ENCODE data around the gene PTCH2.
"Not testable (repeated sequence)": the region's sequence is repeated elsewhere in the genome, so short reads cannot be mapped to it uniquely, and the experiment has no call there.

PTCH2 gene

GRCh38 chr1:44846985-44847384 lies 3.9 kb upstream of the PTCH2 start:
- H4K8ac ChIP-seq (ENCODE audit: low read depth, low read length): no peak overlapping the region
- no CpG with 5 or more reads among the region's 1 CpG for WGBS, 2 donors (ENCODE audit: extremely low coverage in 2 of 2, insufficient read length in 2 of 2, insufficient replicate concordance in 1 of 2)

GRCh38 chr1:44842486-44842861 lies 579 bp downstream of the PTCH2 start:
- Histone ChIP-seq H3K27me3 (ENCODE audit: control insufficient read depth in 3 of 3, insufficient read depth in 3 of 3, low read depth in 1 of 3, low read length in 3 of 3) (peaks cover 0 to 8% (median 0%) of the 10 kb centered on the region in 3 experiments), H3K4ac (ENCODE audit: low read length) (no peak overlapping the region), H3K9me3 (replicated peaks in 1 of 2; ENCODE audit: control insufficient read depth in 2 of 2, insufficient read depth in 1 of 2, low read depth in 1 of 2, low read length in 2 of 2) (peaks cover 0 to 3% of the 10 kb centered on the region in 2 donors), H3K4me2 (ENCODE audit: insufficient read depth, low read length, poor library complexity, severe bottlenecking) (peak overlapping the region; percentile 95), H2BK15ac (ENCODE audit: low read length) (no peak overlapping the region), H3K23ac (ENCODE audit: low read depth, low read length, poor library complexity) (peak overlapping the region; percentile 1), H2AK5ac (ENCODE audit: low read depth, low read length) (no peak overlapping the region), H3K9ac (ENCODE audit: low read depth, low read length, poor library complexity) (peak overlapping the region; percentile 54), H3K4me1 (ENCODE audit: control insufficient read depth in 2 of 2, insufficient read depth in 1 of 2, low read depth in 1 of 2, low read length in 2 of 2) (peaks cover 0 to 8% of the 10 kb centered on the region in 2 donors), H2AFZ (ENCODE audit: low read length) (peak overlapping the region; percentile 98), H3K79me1 (ENCODE audit: low read depth, low read length) (no peaks in the 10 kb centered on the region), H2BK5ac (ENCODE audit: low read length) (no peak overlapping the region), H2BK120ac (ENCODE audit: low read depth, low read length) (no peak overlapping the region), H4K91ac (ENCODE audit: low read depth, low read length, poor library complexity) (no peak overlapping the region), H3K18ac (ENCODE audit: low read length) (peak overlapping the region; percentile 94), H4K8ac (ENCODE audit: low read depth, low read length) (no peak overlapping the region), H3K4me3 (ENCODE audit: low read length in 2 of 2) (peak overlapping the region; percentile 56 to 80), H3K27ac (replicated peaks; ENCODE audit: low read length) (no peak overlapping the region), H2BK12ac (ENCODE audit: low read length) (no peak overlapping the region), H3K36me3 (replicated peaks in 1 of 2; ENCODE audit: control insufficient read depth in 2 of 2, insufficient read depth in 2 of 2, low read length in 2 of 2) (no peaks in the 10 kb centered on the region), H3K14ac (ENCODE audit: low read length) (no peak overlapping the region)
- no peak for DNase-seq (ENCODE audit: low spot score)
- WGBS, 2 donors (ENCODE audit: extremely low coverage in 2 of 2, insufficient read length in 2 of 2, insufficient replicate concordance in 1 of 2): no CpG with 5 or more reads among the region's 16 CpGs

More at GRCh38 chr1:44846985-44847384, 3.9 kb upstream of the PTCH2 start:
- H2BK12ac ChIP-seq (ENCODE audit: low read length): no peak overlapping the region
- H3K4me2 ChIP-seq (ENCODE audit: insufficient read depth, low read length, poor library complexity, severe bottlenecking): no peak overlapping the region
- no peak overlapping the region for H2AFZ ChIP-seq (ENCODE audit: low read length)
- H3K27me3 ChIP-seq (ENCODE audit: control insufficient read depth in 3 of 3, insufficient read depth in 3 of 3, low read depth in 1 of 3, low read length in 3 of 3): peaks cover 0 to 4% (median 0%) of the 10 kb centered on the region in 3 experiments
- peak overlapping the region in 1 of 2 donors; percentile 26 for H3K4me3 ChIP-seq (ENCODE audit: low read length in 2 of 2)
- H3K23ac ChIP-seq (ENCODE audit: low read depth, low read length, poor library complexity): no peak overlapping the region
- no peak overlapping the region for H2BK15ac ChIP-seq (ENCODE audit: low read length)
- H3K9ac ChIP-seq (ENCODE audit: low read depth, low read length, poor library complexity): no peak overlapping the region
- no peak for DNase-seq (ENCODE audit: low spot score)
- no peak overlapping the region for H3K14ac ChIP-seq (ENCODE audit: low read length)
- H2BK5ac ChIP-seq (ENCODE audit: low read length): no peak overlapping the region
- peaks cover 0 to 2% of the 10 kb centered on the region in 2 donors for H3K9me3 ChIP-seq (replicated peaks in 1 of 2; ENCODE audit: control insufficient read depth in 2 of 2, insufficient read depth in 1 of 2, low read depth in 1 of 2, low read length in 2 of 2)
- H4K91ac ChIP-seq (ENCODE audit: low read depth, low read length, poor library complexity): no peak overlapping the region
- no peak overlapping the region for H3K4ac ChIP-seq (ENCODE audit: low read length)
- peaks cover 7 to 8% of the 10 kb centered on the region in 2 donors for H3K4me1 ChIP-seq (ENCODE audit: control insufficient read depth in 2 of 2, insufficient read depth in 1 of 2, low read depth in 1 of 2, low read length in 2 of 2)
- H2BK120ac ChIP-seq (ENCODE audit: low read depth, low read length): no peak overlapping the region
- no peaks in the 10 kb centered on the region for H3K79me1 ChIP-seq (ENCODE audit: low read depth, low read length)
- no peak overlapping the region for H3K18ac ChIP-seq (ENCODE audit: low read length)
- no peak overlapping the region for H2AK5ac ChIP-seq (ENCODE audit: low read depth, low read length)
- no peaks in the 10 kb centered on the region for H3K36me3 ChIP-seq (replicated peaks in 1 of 2; ENCODE audit: control insufficient read depth in 2 of 2, insufficient read depth in 2 of 2, low read length in 2 of 2)
- no peak overlapping the region for H3K27ac ChIP-seq (replicated peaks; ENCODE audit: low read length)

GRCh38 chr1:44839576-44839975 lies 3.5 kb downstream of the PTCH2 start:
- Histone ChIP-seq H2AK5ac (ENCODE audit: low read depth, low read length) (no peak overlapping the region), H3K23ac (ENCODE audit: low read depth, low read length, poor library complexity) (peak overlapping the region; percentile 74), H3K4ac (ENCODE audit: low read length) (no peak overlapping the region), H3K4me2 (ENCODE audit: insufficient read depth, low read length, poor library complexity, severe bottlenecking) (no peak overlapping the region), H3K36me3 (replicated peaks in 1 of 2; ENCODE audit: control insufficient read depth in 2 of 2, insufficient read depth in 2 of 2, low read length in 2 of 2) (no peaks in the 10 kb centered on the region), H2BK120ac (ENCODE audit: low read depth, low read length) (no peak overlapping the region), H3K27me3 (ENCODE audit: control insufficient read depth in 3 of 3, insufficient read depth in 3 of 3, low read depth in 1 of 3, low read length in 3 of 3) (peaks cover 0 to 8% (median 0%) of the 10 kb centered on the region in 3 experiments), H4K91ac (ENCODE audit: low read depth, low read length, poor library complexity) (no peak overlapping the region), H2AFZ (ENCODE audit: low read length) (peak overlapping the region; percentile 5), H2BK15ac (ENCODE audit: low read length) (no peak overlapping the region), H3K9ac (ENCODE audit: low read depth, low read length, poor library complexity) (peak overlapping the region; percentile 52), H2BK12ac (ENCODE audit: low read length) (peak overlapping the region; percentile 53), H3K14ac (ENCODE audit: low read length) (no peak overlapping the region), H3K79me1 (ENCODE audit: low read depth, low read length) (no peaks in the 10 kb centered on the region), H3K27ac (replicated peaks; ENCODE audit: low read length) (no peak overlapping the region), H3K18ac (ENCODE audit: low read length) (peak overlapping the region; percentile 49), H4K8ac (ENCODE audit: low read depth, low read length) (no peak overlapping the region), H3K4me3 (ENCODE audit: low read length in 2 of 2) (no peak overlapping the region), H2BK5ac (ENCODE audit: low read length) (no peak overlapping the region), H3K4me1 (ENCODE audit: control insufficient read depth in 2 of 2, insufficient read depth in 1 of 2, low read depth in 1 of 2, low read length in 2 of 2) (peaks cover 0 to 8% of the 10 kb centered on the region in 2 donors), H3K9me3 (replicated peaks in 1 of 2; ENCODE audit: control insufficient read depth in 2 of 2, insufficient read depth in 1 of 2, low read depth in 1 of 2, low read length in 2 of 2) (peaks cover 0 to 2% of the 10 kb centered on the region in 2 donors)
- DNase-seq (ENCODE audit: low spot score): no peak
- WGBS, 2 donors (ENCODE audit: extremely low coverage in 2 of 2, insufficient read length in 2 of 2, insufficient replicate concordance in 1 of 2): no CpG with 5 or more reads among the region's 4 CpGs

- not testable (repeated sequence) for H3K9ac ChIP-seq (ENCODE audit: low read depth, low read length, poor library complexity); H3K27ac ChIP-seq (replicated peaks; ENCODE audit: low read length); H2AK5ac ChIP-seq (ENCODE audit: low read depth, low read length); H2BK120ac ChIP-seq (ENCODE audit: low read depth, low read length); H3K4me3 ChIP-seq (ENCODE audit: low read length in 2 of 2); H3K36me3 ChIP-seq (replicated peaks in 1 of 2; ENCODE audit: control insufficient read depth in 2 of 2, insufficient read depth in 2 of 2, low read length in 2 of 2); H3K27me3 ChIP-seq (ENCODE audit: control insufficient read depth in 3 of 3, insufficient read depth in 3 of 3, low read depth in 1 of 3, low read length in 3 of 3); H3K4me2 ChIP-seq (ENCODE audit: insufficient read depth, low read length, poor library complexity, severe bottlenecking); H3K79me1 ChIP-seq (ENCODE audit: low read depth, low read length); H2AFZ ChIP-seq (ENCODE audit: low read length); H3K4ac ChIP-seq (ENCODE audit: low read length); H2BK15ac ChIP-seq (ENCODE audit: low read length); H3K4me1 ChIP-seq (ENCODE audit: control insufficient read depth in 2 of 2, insufficient read depth in 1 of 2, low read depth in 1 of 2, low read length in 2 of 2); H4K8ac ChIP-seq (ENCODE audit: low read depth, low read length); DNase-seq (ENCODE audit: low spot score); H3K9me3 ChIP-seq (replicated peaks in 1 of 2; ENCODE audit: control insufficient read depth in 2 of 2, insufficient read depth in 1 of 2, low read depth in 1 of 2, low read length in 2 of 2); H3K14ac ChIP-seq (ENCODE audit: low read length); H2BK12ac ChIP-seq (ENCODE audit: low read length); H2BK5ac ChIP-seq (ENCODE audit: low read length); H3K23ac ChIP-seq (ENCODE audit: low read depth, low read length, poor library complexity); H4K91ac ChIP-seq (ENCODE audit: low read depth, low read length, poor library complexity); H3K18ac ChIP-seq (ENCODE audit: low read length)
- no CpG with 5 or more reads among the region's 11 CpGs for WGBS, 2 donors (ENCODE audit: extremely low coverage in 2 of 2, insufficient read length in 2 of 2, insufficient replicate concordance in 1 of 2)
Observed at GRCh38 chr1:44838294-44838693, 4.8 kb downstream of the PTCH2 start.
